GM12878 (cell line): Measurements from ENCODE around the gene ACSS1.

ENCODE experiments used
- EGR1 ChIP-seq, 2 experiments: IDR thresholded peaks; 1 replicate in 1 of 2; 2 replicates in 1 of 2; pipeline ENCODE4 v1.6.1; 2011 to 2012; ENCODE audit warnings: low read depth in 2 of 2, low read length in 2 of 2, borderline replicate concordance in 1 of 2, mild to moderate bottlenecking in 1 of 2, moderate library complexity in 1 of 2
- KDM1A ChIP-seq: fragments of 200-600 bp; sonication (generic); IDR thresholded peaks from 2 replicates; pipeline ENCODE4 v1.6.1; 2016; ENCODE audit warnings: borderline replicate concordance
- NFYB ChIP-seq: IDR thresholded peaks from 2 replicates; pipeline ENCODE4 v1.6.1; 2011; ENCODE audit warnings: low read depth, mild to moderate bottlenecking, low read length, improper control_type of control experiment, moderate library complexity; ENCODE audit not compliant: insufficient read depth
- SMAD5 ChIP-seq: IDR thresholded peaks from 2 replicates; pipeline ENCODE4 v1.6.1; 2016; ENCODE audit warnings: antibody characterized with exemption, low read depth
- TF ChIP-seq, protein P1 (sequence below), 3 experiments: IDR thresholded peaks in 2 of 3; conservative IDR thresholded peaks in 1 of 3; 2 replicates each; pipeline ENCODE4 v1.5.1; 2011; ENCODE audit warnings: low read depth in 3 of 3, low read length in 3 of 3, mild to moderate bottlenecking in 3 of 3, control low read depth in 2 of 3, moderate library complexity in 2 of 3, inconsistent platforms in 1 of 3, mixed read lengths in 1 of 3; ENCODE audit not compliant: control insufficient read depth in 2 of 3, insufficient read depth in 1 of 3; ENCODE audit errors: extremely low read depth in 1 of 3

DNA sequence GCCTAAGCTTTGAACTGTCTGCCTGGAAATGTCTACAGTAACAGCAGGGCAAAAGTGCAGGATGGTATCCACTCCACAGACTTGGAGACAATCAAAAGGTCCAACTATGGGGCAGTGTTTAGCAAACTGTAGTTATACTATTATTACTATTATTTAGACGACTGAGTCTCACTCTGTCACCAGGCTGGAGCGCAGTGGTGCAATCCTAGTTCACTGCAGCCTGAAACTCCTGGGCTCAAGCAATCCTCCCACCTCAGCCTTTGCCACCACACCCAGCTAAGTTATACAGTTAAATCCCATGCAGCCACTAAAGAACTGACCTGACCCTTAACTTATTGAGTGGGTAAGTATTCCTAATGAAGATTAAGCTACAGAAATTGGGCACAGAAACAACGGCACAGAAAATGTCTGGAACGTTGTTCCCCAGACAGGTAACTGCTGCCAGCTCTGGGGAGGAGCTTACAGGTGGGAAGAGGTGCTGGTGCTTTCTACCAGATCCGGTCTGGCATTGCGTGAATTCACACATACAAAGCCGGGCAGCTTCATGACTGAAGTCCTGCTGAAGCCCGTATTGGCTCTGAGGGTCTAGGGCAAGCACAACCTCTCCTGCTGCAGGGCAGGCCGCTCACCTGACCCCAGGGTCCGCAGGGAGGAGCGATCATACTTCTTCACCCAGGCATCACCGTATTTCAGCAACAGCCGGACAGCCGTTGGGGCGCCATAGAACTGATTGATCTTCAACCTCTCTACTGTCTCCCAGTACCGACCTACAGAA, 38.4 kb downstream of the ACSS1 start:
- TF ChIP-seq, protein P1, sequence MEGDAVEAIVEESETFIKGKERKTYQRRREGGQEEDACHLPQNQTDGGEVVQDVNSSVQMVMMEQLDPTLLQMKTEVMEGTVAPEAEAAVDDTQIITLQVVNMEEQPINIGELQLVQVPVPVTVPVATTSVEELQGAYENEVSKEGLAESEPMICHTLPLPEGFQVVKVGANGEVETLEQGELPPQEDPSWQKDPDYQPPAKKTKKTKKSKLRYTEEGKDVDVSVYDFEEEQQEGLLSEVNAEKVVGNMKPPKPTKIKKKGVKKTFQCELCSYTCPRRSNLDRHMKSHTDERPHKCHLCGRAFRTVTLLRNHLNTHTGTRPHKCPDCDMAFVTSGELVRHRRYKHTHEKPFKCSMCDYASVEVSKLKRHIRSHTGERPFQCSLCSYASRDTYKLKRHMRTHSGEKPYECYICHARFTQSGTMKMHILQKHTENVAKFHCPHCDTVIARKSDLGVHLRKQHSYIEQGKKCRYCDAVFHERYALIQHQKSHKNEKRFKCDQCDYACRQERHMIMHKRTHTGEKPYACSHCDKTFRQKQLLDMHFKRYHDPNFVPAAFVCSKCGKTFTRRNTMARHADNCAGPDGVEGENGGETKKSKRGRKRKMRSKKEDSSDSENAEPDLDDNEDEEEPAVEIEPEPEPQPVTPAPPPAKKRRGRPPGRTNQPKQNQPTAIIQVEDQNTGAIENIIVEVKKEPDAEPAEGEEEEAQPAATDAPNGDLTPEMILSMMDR (IDR thresholded peaks at IDR 0.05 in 2 of 3, conservative IDR thresholded peaks at IDR 0.05 in 1 of 3; ENCODE audit: control insufficient read depth in 2 of 3, extremely low read depth in 1 of 3, insufficient read depth in 1 of 3, low read depth in 3 of 3, low read length in 3 of 3) = no peak
- TF ChIP-seq KDM1A (no peak), NFYB (no peak), SMAD5 (no peak), EGR1 (IDR thresholded peaks at IDR 0.05; ENCODE audit: borderline replicate concordance in 1 of 2, low read depth in 2 of 2, low read length in 2 of 2) (no peak)
